Measurements from ENCODE around the gene SLC51A.
"Not testable (repeated sequence)": the region's sequence is repeated elsewhere in the genome, so short reads cannot be mapped to it uniquely, and the experiment has no call there.

Gene SLC51A

DNA sequence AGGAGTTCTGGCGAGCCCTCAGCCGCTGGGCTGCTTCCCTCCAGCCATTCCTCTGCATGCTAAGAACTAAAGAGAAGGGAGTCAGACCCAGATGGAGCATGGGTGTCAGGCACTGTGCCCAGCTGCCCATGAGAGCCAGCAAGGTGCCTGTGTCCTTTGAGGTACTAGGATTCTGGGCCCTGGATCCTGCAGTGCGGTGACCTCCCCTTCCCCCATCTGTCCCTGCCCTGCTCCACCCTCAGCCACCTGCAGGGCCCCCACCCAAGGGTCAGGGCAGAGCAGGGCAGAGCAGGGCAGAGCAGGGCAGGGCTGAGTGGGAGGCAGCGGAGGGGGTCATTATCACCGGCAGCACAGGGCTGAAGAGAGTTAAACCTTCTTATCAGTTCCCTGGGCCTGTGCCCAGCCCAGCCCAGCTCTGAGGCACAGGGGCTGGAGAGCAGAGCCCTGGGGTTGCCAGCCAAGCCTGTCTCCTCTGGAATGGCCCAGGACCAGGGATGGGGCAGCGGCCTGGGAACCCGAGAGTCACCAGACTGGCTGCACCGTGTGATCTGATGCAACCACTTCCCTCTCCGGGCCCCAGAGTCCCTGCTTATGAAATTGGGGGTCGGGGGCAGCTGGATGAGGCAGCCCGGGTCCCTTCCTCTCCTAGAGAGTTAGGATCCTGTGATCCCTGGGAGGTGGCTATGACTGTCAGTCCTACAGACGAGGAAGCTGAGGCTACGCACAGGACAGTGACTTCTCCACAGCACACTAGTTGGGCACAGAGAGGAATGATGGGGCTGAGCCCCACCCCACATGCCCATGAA, 22.4 kb upstream of the SLC51A start:
- DNase-seq: peak; percentile 78

DNA sequence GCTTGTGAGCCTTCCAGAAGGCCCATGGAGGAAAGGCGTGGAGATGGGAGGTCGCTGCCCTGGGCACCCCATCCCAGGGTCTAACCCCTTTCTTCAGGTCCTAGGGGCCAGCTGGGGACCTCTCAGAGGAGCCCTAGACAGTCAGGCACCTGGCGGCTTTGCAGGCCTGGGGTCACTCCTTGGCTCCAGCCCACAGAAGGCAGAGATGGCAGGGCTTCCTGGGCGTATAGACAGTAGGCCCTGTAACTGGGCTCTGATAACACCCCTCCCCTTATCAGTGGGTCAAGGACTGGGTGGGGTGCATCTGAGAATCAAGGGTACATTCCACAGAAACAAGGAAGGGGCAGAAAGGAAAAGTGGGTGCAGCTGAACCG, 21.8 kb upstream of the SLC51A start:
- DNase-seq: peak; percentile 34

DNA sequence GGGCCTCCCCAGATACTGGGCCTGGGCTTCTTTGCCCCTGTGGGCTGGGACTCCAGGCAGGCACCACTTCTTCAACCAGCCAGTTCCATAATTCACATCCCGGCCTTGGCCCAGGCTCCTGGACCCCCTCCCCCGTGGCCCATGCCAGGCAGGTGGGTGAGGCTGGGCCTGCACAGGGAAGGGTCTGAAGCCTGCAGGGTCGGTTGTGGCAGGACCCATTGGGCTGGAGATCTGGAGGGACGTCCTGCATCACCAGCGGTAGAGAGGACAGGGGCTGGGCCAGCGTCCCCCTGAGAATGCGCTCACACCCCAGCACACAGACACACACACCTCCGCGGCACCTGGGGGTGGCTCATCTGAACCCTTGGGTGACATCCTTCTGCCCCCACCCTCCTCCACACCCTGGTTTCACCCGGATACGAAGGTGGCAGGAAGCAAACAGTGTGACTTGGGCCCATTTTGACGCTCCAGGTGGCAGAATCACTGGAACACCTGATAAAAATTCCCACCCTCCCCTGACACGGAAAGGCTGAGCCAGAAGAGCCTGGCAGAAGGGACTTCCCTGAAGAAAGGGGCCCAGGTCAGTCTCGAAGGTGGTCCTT, 20.6 kb upstream of the SLC51A start:
- no peak for DNase-seq

DNA sequence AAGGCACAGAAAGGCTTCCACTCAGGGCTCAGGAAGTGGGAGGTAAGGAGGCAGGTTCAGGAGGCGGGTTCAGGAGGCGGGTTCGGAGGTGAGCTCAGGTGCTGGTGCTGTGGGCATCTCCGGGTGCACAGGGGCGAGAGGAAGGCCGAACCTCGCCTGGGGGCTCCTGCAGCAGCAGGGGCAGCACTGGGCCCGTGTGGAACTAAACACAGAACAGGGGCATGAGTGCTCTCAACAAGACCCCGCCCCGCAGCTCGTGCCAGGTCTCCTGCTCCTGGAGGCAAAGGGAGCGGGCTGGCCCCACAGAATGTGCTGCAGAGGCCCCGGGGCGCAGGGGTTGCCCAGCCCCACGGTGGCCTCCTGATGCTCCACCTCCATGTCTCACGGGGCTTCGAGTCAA, 18.8 kb upstream of the SLC51A start:
- DNase-seq: no peak

DNA sequence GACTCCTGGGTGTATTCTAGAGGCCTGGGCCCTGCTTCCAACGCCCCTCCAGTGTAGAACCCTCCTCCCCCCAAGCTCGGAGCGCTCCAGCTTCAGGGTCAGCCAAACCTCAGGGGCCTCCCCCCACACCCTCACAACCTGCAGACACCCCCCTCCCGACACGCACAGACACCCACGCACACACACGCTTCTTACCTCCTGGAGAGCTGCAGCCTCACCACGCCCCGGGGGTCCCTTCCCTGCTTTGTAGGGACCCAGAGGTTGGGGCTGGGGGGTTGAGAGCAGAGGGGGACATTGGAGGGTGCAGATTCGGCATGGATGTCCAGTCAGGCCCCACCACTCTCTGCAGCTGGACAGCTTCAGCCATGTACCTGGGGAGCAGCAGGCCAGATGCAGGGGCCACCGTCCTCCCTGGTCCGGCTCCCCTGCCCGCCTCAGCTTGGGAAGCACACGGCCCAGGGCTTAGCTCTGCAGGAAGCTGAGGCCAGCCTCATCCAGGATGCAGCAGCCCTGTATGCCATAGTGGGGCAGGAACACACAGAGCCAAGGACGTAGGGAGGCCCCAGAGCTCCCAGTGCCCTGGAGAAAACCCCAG, 18.2 kb upstream of the SLC51A start:
- DNase-seq: no peak

DNA sequence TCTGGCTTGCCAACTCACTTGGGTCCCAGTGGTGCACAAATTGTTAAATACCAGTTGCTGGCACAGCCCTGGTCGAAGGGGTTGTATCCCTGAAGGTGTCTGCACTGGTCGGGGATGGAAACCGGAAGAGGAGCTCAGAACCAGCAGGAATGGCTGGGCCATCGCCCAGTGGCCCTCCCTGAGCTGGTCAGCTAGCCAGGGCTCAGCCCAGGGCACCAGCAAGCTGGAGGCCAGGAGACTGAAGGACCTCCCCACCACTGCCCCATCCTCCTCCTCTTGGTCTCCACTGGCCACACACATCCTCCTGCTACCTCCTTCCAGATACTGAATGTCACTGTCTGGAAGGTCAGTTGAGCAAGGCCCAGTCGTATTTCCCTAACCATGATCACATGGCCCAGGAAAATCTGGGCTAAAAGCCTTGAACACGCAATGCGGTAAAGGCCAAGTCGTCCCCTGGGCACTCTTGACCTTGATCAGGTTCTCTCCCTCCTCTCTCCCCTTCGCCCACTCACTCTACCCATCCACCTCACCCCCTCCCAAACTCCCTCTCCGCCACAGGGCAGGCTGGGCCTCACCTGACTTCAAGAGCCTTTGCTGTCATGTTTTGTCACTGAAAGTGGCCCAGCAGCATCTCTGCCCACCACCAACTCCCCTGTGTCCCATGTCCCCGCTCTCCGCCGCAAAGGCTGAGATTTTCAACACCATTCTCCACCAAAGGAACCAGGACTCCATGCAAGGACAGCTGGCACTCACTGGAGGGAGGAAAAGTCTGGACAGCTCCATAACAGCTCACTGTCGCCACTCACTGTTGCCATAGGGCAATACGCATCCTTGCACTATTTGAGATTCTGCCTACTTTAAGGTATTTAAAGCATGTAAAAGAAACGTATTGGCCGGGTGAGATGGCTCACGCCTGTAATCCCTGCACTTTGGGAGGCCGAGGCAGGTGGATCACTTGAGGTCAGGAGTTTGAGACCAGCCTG, 17.3 kb upstream of the SLC51A start:
- DNase-seq: peak; percentile 11

DNA sequence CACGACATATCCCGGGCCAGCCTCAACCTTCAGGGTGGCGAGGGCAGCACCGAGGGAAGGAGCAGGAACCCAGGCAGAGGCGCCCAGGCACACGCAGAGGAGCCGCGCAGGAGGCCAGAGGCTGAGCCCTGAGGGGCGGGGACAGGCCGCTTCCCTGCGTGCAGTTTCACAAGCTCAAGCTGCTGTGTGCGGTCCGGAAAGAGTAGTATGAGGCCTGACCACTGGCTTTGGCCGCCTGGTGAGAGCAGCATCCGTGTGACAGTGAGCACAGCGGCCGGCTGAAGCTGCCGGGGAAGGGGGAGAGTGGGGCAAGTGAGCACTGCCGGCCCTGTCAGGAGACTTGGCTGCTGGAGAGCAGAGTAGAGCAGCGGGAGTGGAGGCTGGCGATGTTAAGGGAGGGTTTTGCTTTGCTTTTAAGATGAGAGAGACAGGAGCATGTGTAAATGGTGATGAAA, 13.8 kb upstream of the SLC51A start:
- no peak for DNase-seq

DNA sequence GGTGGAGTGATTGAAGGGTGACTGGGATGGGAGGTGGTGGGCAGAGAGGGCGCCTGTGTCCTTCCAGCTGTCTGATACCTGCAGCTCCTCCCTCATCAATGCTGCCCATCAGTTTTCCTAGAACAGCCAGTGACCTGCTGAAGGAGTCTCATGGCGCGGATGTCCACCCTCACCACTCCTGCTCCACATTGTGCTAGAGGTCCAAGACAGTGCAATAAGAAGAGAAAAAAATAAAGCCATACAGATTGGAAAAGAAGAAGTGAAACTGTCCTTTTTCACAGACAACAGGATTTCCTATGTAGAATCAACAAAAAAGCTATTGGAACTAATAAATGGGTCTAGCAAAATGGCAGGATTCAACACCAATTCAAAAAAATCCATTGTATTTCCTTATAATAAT, 12.5 kb upstream of the SLC51A start:
- no peak for DNase-seq

DNA sequence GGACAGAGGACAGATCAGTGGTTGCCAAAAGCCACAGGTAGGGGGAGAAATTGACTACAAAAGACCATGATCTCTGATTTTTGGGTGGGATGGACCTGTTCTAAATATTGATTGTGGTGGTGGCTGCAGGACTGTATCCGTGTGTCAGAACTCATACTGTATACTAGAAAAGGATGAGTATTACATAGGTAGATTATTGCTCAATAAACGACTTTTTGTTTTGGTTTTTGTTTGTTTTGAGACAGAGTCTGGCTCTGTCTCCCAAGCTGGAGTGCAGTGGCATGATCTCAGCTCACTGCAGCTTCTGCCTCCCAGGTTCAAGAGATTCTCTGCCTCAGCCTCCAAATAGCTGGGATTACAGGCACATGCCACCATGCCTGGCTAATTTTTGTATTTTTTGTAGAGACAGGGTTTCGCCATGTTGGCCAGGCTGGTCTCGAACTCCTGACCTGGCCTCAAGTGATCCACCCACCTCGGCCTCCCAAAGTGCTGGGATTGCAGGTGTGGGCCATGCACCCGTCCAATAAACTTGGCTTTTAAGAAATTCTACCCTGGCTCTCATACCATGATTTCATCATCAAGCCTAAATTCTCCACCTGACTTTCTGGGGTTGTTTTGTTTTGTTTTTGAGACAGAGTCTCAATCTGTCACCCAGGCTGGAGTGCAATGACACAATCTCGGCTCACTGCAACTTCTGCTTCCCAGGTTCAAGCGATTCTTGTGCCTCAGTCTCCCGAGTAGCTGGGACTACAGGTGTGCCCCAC, 10.7 kb upstream of the SLC51A start:
- peak; percentile 14 for DNase-seq

DNA sequence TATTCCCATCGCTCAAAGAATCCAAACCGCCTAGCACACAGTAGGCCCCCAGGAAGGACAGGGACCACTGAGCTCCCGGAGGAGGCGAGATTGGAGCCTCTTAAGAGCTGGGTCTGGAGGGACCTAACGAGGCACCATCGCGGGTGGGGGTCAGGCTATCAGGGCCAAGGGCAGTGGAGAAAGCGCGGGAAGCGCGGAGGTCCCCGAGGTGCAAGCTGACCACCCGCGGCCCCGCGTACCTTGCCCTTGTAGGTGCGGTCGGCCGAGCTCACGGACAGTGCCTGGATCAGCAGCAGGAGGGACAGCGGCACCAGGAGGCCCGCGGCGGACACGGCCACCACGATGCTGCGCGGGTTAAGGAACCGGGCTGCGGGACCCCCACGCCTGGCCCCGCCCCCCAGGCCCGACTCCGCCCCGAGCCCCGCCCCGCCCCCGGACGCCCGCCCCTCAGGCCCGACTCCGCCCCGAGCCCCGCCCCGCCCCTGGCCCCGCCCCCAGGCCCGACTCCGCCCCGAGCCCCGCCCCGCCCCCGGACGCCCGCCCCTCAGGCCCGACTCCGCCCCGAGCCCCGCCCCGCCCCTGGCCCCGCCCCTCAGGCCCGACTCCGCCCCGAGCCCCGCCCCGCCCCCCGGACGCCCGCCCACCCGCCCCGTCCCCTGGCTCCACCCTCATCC, 9.0 kb upstream of the SLC51A start:
- DNase-seq: no peak

DNA sequence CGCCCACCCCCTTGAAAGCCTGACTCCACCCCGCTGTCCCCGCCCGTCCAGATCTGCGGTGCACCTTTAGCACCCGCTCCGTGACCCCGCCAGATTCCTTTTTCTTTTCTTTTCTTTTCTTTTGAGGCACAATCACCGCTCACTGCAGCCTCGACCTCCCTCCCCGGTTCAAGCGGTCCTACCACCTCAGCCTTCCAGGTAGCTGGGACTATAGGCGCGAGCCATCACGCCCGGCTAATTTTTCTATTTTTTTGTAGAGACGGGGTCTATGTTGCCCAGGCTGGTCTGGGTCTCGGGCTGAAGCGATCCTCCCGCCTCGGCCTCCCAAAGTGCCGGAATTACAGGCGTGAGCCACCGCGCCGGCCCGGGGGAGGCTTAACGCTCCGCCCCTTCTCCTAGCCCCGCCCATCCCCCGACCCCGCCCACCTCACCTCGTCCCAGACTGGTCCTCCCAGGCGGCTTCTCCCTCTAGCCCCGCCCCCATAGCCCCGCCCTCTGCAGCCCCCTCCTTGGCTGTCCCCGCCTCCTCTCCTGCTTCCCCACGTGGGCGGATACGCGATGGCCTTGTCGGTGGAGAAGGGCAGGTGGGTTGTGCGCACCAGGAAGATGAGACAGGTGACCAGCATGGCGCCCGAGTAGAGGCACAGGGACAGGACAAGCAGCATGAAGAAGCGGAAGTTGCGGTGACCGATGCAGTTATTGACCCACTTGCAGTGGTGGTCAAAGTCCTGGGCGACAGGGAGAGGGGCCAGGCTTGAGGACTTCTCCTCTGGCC, 8.3 kb upstream of the SLC51A start:
- DNase-seq: no peak

DNA sequence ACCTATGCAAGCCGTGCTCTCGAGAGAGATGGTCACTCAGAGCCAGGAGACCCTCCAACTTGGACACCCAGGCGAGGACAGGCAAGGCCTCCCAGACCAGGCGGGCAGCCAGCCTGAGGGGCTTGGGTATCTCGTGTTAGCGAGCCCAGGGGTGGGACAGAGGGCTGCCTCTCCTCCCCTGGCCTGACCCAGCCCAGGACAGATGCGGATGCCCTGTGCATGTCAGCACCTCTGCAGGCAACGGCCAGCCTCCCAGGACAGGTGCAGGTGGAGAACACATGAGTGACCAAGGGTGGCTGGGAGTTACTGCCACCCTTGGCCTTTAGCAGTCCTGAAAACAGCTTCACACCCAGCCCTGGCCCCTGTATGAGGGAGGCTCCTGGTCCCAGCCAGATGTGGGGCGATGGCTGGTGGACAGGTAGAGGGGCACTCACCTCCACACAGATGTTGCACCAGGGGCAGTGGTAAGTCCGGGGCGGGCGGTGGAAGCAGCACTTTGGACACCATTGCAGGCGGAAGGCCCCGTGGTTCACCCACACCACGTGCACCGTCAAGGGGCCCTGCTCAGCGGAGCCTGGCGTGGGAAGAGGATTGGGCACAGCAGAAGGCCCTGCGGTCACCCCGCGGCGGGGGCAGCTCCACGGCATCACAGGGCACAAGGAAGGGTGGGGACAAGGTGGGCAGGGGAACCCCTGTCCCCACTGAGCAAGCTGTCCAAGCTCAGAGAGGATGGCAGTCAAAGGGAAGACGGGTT, 7.2 kb upstream of the SLC51A start:
- DNase-seq: no peak

DNA sequence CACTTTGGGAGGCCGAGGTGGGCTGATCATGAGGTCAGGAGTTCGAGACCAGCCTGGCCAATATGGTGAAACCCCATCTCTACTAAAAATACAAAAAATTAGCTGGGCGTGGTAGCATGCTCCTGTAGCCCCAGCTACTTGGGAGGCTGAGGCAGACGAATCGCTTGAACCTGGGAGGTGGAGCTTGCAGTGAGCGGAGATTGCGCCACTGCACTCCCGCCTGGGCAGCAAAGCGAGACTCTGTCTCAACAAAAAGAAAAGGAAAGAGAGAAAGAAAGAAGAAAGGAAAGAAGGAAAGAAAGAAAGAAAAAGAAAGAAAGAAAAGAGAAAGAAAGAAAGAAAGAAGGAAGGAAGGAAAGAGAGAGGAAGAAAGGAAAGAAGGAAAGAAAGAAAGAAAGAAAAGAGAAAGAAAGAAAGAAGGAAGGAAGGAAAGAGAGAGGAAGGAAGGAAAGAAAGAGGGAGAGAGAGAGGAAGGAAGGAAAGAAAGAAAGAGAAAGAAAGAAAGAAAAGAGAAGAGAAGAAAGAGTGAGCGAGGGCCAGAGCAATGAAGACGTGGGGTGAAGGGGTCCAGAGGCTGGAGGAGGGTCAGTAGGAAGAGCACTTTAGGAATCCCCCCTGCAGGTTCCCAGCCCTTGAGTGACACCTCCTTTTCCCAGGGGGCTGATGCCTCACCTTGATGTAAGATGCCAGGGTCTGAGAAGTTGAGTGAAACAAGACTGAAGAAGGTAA, 6.2 kb upstream of the SLC51A start:
- not testable (repeated sequence) for DNase-seq

DNA sequence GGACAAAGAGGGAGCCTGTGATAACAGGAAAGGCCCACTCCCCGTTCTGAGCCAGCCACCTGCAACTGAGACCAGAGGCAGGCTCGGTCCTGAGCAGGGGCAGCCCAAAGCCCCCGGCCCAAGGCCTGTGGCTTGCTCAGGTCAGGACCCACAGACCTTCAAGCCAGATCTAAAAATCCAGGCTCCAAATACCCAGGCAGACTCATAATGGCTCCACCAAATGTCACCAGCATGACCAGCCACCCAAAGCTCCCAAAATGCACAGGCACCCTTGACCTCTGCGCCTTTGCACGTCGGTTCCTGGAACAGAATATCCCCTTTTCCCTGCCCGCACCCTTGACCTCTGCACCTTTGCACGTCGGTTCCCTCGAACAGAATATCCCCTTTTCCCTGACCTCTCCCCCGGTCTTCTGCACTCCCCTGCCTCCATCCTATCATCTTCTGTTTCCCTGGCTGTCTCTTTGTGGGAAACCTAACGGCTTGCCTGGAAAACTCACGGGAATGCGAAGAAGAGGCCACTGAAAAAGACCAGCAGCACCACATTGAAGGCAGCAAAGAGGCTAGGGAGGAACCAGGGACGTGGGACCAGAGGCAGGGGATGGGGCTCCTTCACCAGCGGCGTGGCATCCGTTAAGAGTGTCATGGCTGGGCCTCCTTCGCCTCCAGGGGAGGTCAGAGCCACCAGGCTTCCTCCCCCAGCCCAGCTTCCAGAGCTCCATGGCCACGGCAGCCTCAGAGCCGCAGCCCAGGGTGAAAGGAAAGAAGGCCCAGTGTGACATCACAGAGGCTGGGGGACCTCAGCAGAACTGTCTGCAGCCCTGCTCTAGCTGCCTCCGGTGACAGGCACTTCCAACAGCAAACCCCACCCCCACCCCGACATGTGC, 5.4 kb upstream of the SLC51A start, which contains the start of gene ZDHHC19:
ZDHHC19 (minus strand) TSS at position 728 of the 884 bp plus-strand sequence; CDS start at position 643, 85 bp downstream.
- DNase-seq: no peak

DNA sequence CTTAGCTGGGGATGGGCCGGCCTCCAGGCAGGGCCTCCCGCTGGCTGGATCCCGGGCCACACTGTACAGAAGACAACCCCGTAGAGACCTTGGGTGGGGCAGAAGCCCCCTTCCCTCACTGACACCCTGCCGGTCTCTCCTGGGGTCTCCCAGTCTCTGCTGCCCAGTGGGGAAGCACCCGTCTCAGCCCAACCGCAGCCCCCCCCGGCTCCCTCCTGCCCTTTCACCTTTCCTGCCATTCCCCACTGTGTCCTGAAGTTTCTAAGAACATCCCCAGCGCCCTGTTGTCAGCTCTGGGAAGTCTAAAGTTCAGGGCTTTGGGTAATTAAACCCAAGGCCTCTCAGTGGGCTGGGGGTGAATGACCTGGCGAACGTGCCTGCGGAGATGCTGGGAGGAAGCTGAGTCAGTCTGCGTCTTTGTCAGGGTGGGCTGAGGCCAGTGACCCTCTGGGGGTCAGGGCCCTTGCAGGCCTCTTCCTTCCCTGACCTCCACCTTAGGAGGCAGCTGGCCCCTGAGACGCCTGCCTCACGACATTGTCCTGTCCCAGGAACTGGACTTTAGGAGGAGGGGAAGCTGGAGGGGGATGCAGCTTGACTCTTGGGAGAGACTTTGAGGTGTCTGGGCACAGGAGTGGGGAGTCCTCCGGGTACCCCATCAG, 1.4 kb upstream of the SLC51A start:
- DNase-seq: no peak

DNA sequence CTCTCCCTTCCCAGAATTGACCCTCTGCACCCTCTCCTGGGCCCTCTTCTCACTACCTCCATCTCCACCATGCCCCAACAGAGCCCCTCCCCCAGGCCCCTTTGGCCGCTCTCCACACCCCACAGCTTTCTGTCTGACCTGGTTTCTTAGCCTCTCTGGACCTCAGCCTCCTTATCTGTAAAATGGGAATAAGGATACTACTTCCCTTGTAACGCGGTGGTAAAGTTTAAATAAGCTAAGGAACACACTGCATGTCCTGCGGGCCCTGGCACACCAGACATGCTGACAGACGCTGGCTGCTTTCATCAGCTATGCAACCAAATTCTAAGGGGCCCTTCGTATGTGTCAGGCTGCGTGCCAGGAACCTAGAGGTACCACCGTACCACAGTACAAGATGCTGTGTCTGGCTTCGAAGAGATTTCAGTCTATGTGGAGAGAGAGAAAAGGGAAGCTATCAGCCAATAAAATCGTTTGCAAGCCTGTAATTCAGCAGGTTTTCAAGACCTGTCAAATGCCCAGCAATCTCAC, 777 bp upstream of the SLC51A start:
- no peak for DNase-seq

DNA sequence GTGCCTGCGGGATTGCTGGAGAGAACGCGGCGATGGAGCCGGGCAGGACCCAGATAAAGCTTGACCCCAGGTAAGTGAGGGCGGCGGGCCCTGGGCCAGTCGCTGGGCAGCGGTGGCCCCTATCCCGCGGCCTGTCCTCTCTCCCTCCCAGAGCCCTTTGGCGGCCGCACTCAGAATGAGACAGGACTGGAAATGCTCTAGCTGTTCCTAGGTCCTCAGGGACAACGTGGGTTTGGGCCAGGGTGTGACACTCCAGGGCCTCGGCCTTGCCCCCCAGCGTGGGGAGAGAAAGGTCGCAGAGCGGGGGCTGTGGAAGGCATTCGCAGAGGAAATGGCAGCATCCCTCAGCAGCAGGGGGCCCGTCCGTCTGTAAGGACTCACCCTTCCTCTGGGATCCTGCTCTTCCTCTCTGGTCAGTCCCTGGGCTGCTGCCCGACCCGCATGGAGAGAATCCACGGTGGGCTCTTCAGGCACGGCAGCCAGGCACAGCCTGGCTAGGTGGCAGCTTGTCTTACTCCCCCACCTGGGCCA, 412 bp downstream of the SLC51A start:
- DNase-seq: no peak

Measured in OCI-M1 (cell line).